Lung (tissue), 12 donors: ENCODE data around the gene C12orf57. TPM values are rescaled to one million over a fixed set of nuclear protein-coding genes. Genes with fewer than 3 reads are reported as not detected.
A peak's percentile ranks its signal among the peaks of the same experiment; 100 is the strongest.

Experiments used
- ATAC-seq: fragments of 200-7000 bp; cut with Tn5 transposase; one replicate; pipeline ENCODE4 v1.9.1; 2020; ENCODE audit warnings: moderate number of reproducible peaks; ENCODE audit not compliant: insufficient read depth, low FRiP score
- DNase-seq, 3 donors: peaks; one replicate each; pipeline ENCODE4 v3.0.0-alpha.2; 2013 to 2017
- H3K27ac ChIP-seq, 2 donors: one replicate each; pipeline ENCODE4 v1.5.1; 2013; ENCODE audit warnings: mild to moderate bottlenecking in 2 of 2, moderate library complexity in 2 of 2, control low read depth in 1 of 2, inconsistent platforms in 1 of 2, low read depth in 1 of 2, low read length in 1 of 2
- H3K27me3 ChIP-seq, 3 donors: one replicate each; pipeline ENCODE4 v1.5.1; 2013; ENCODE audit warnings: low read length in 2 of 3; ENCODE audit not compliant: control insufficient read depth in 3 of 3, insufficient read depth in 3 of 3
- H3K36me3 ChIP-seq, 4 donors: one replicate each; pipeline ENCODE4 v1.5.1; 2013; ENCODE audit warnings: low read length in 4 of 4, mild to moderate bottlenecking in 1 of 4, moderate library complexity in 1 of 4; ENCODE audit not compliant: control insufficient read depth in 4 of 4, insufficient read depth in 4 of 4
- H3K4me1 ChIP-seq, 5 donors: one replicate each; pipeline ENCODE4 v1.5.1; 2013; ENCODE audit warnings: low read length in 5 of 5, mild to moderate bottlenecking in 2 of 5, moderate library complexity in 1 of 5; ENCODE audit not compliant: control insufficient read depth in 5 of 5, insufficient read depth in 5 of 5
- H3K4me3 ChIP-seq: one replicate; pipeline ENCODE4 v1.5.1; 2013; ENCODE audit warnings: mild to moderate bottlenecking, control low read depth, moderate library complexity
- H3K9ac ChIP-seq, 2 donors: one replicate each; pipeline ENCODE4 v1.5.1; 2013; ENCODE audit warnings: low read length in 2 of 2, control low read depth in 1 of 2; ENCODE audit not compliant: insufficient read depth in 1 of 2
- H3K9me3 ChIP-seq, 4 donors: one replicate each; pipeline ENCODE4 v1.5.1; 2013; ENCODE audit warnings: low read length in 3 of 4, mild to moderate bottlenecking in 1 of 4, moderate library complexity in 1 of 4; ENCODE audit not compliant: control insufficient read depth in 4 of 4, insufficient read depth in 3 of 4
- WGBS, 2 donors: extraction: QIAGEN DNeasy Blood & Tissue Kit; methylation state at CpG; one replicate each; pipeline ENCODE4 v1.1.7; 2013; 5-methylcytosine and 5-hydroxymethylcytosine counted together
- polyA plus RNA-seq, 2 donors: library from polyadenylated mRNA; stranded (reverse); fragments of 200-250 nt; gene quantifications; one replicate each; pipeline ENCODE4 v1.2.1, GENCODE V29; 2013
- total RNA-seq, 2 donors: library from RNA; depleted of rRNA in 1 of 2; stranded (reverse); fragments of >200 nt in 1 of 2; gene quantifications; one replicate each; pipeline ENCODE4 v1.2.1, GENCODE V29; 2014 to 2021
- TF ChIP-seq, protein P1 (sequence below): IDR thresholded peaks from 2 replicates; pipeline ENCODE4 v1.5.1; 2012; ENCODE audit warnings: mild to moderate bottlenecking; ENCODE audit errors: control extremely low read depth, extremely low read depth
- donor health status: control.
- donor health status: control.
- donor health status: Bipolar disorder and iron deficiency.
- donor health status: healthy.
- donor health status: DM: yes; HTN: yes; CAD: no.

The C12orf57 gene
- total and polyA plus RNA-seq, 4 donors = 92.9 to 437 (median 283) TPM

DNA sequence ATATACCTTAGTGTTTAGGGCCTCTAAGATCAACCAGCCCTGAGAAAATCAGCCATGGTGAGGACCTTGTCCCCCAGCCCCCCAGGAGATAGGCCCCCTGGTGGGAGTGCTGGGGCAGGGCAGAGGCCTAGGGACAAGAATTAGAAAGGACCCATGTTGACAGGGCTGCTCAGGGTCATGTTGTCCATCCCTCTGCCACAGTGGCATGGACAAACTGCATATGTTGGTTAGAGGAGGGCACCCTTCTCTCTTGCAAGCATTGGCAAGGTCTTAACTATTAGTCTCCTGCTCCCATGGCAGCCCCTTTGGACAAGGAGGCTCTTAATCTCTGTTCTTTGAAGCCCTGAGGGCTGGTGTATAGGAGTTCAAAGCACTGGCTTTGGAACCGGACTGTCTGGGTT is 6.6 kb downstream of the C12orf57 start:
- Histone ChIP-seq H3K9ac (no peak overlapping the region), H3K4me1 (peaks cover 0 to 14% (median 2%) of the 10 kb centered on the region in 5 donors), H3K9me3 (no peaks in the 10 kb centered on the region), H3K27ac (peak overlapping the region in 1 of 2 donors; percentile 87), H3K4me3 (no peak overlapping the region), H3K36me3 (peaks cover 0 to 11% (median 7%) of the 10 kb centered on the region in 4 donors), H3K27me3 (no peaks in the 10 kb centered on the region)
- DNase-seq = no peak
- WGBS, 2 donors = 64 to 72% methylated on average over 1 of the region's 1 CpG
- TF ChIP-seq, protein P1, sequence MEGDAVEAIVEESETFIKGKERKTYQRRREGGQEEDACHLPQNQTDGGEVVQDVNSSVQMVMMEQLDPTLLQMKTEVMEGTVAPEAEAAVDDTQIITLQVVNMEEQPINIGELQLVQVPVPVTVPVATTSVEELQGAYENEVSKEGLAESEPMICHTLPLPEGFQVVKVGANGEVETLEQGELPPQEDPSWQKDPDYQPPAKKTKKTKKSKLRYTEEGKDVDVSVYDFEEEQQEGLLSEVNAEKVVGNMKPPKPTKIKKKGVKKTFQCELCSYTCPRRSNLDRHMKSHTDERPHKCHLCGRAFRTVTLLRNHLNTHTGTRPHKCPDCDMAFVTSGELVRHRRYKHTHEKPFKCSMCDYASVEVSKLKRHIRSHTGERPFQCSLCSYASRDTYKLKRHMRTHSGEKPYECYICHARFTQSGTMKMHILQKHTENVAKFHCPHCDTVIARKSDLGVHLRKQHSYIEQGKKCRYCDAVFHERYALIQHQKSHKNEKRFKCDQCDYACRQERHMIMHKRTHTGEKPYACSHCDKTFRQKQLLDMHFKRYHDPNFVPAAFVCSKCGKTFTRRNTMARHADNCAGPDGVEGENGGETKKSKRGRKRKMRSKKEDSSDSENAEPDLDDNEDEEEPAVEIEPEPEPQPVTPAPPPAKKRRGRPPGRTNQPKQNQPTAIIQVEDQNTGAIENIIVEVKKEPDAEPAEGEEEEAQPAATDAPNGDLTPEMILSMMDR = no peak
- ATAC-seq = no peak

- Histone ChIP-seq H3K27me3 (no peaks in the 10 kb centered on the region), H3K4me1 (peaks cover 0 to 8% (median 0%) of the 10 kb centered on the region in 5 donors), H3K27ac (peak within 1 kb of the TSS in 1 of 2 donors; percentile 87), H3K9ac (no peak within 1 kb of the TSS), H3K36me3 (peaks cover 0 to 7% (median 1%) of the 10 kb centered on the region in 4 donors), H3K4me3 (peak within 1 kb of the TSS; percentile 40), H3K9me3 (no peaks in the 10 kb centered on the region)
- TF ChIP-seq, protein P1 = no peak
- ATAC-seq (peak; percentile 34), DNase-seq (no peak)
- 30 to 59% methylated on average over 24 to 25 of the region's 25 CpGs for WGBS, 2 donors
These were observed 7.2 kb downstream of the C12orf57 start, which contains the start of gene PTPN6 for GRCh38 chr12:6950811-6951540. Gene PTPN6 (plus strand): TSS chr12:6951356. CDS start chr12:6951513, 157 bp downstream.

DNA sequence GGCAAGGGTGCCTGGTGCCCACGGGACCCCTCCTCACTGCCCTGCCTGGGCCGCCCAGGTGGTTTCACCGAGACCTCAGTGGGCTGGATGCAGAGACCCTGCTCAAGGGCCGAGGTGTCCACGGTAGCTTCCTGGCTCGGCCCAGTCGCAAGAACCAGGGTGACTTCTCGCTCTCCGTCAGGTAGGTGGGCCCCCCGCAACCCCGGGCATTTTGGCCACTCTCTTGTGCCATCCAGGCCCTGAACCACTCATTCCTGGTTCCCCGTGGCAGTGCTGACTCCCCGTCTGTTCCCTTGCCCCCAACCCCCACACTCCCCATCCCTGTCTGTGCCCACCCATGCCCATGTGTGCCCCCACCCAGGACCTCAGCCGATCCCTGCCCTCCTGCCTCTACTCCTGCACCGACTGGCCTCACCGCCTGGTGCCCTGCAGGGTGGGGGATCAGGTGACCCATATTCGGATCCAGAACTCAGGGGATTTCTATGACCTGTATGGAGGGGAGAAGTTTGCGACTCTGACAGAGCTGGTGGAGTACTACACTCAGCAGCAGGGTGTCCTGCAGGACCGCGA is 7.8 kb downstream of the C12orf57 start:
- peak overlapping the region in 1 of 2 donors; percentile 87 for H3K27ac ChIP-seq
- H3K27me3 ChIP-seq = no peaks in the 10 kb centered on the region
- peak overlapping the region; percentile 40 for H3K4me3 ChIP-seq
- 33 to 59% methylated on average over 19 to 20 of the region's 20 CpGs for WGBS, 2 donors
- H3K36me3 ChIP-seq = peaks cover 0 to 10% (median 1%) of the 10 kb centered on the region in 4 donors
- H3K9ac ChIP-seq = no peak overlapping the region
- peaks cover 0 to 8% (median 0%) of the 10 kb centered on the region in 5 donors for H3K4me1 ChIP-seq
- no peak for DNase-seq
- TF ChIP-seq, protein P1 = no peak
- no peak for ATAC-seq
- H3K9me3 ChIP-seq = no peaks in the 10 kb centered on the region
